H1 (cell line): ENCODE measurements around the gene HDGFL3.

Experiments used
- BCL11A ChIP-seq, 2 experiments: IDR thresholded peaks; one replicate each; pipeline ENCODE4 v1.6.1; 2011; ENCODE audit warnings: low read depth in 2 of 2, low read length in 2 of 2, mild to moderate bottlenecking in 2 of 2
- HDAC2 ChIP-seq, 2 experiments: fragments of 300-600 bp in 1 of 2; sonication (generic) in 1 of 2; IDR thresholded peaks; 2 replicates each; pipeline ENCODE4 v1.6.1; 2011 to 2012; ENCODE audit warnings: low read depth in 2 of 2, low read length in 2 of 2, mild to moderate bottlenecking in 2 of 2, moderate library complexity in 2 of 2, borderline replicate concordance in 1 of 2, inconsistent platforms in 1 of 2
- HDAC6 ChIP-seq: IDR thresholded peaks from one replicate; pipeline ENCODE4 v1.7.1; 2012; ENCODE audit warnings: low read depth, mild to moderate bottlenecking, inconsistent platforms, low read length, moderate library complexity
- MAX ChIP-seq: IDR thresholded peaks from 2 replicates; pipeline ENCODE4 v1.6.1; 2012; ENCODE audit warnings: inconsistent platforms
- NRF1 ChIP-seq: IDR thresholded peaks from 2 replicates; pipeline ENCODE4 v1.6.1; 2011; ENCODE audit warnings: mild to moderate bottlenecking, low read depth, low read length, improper control_type of control experiment
- POLR2A ChIP-seq, 2 experiments: IDR thresholded peaks; 1 replicate in 1 of 2; 2 replicates in 1 of 2; pipeline ENCODE4 v1.6.1; 2011; ENCODE audit warnings: low read depth in 2 of 2, low read length in 2 of 2, mild to moderate bottlenecking in 2 of 2; ENCODE audit errors: control extremely low read depth in 1 of 2
- SIN3A ChIP-seq, 2 experiments: IDR thresholded peaks in 1 of 2; conservative IDR thresholded peaks in 1 of 2; 2 replicates each; pipeline ENCODE4 v1.6.1; 2011 to 2012; ENCODE audit warnings: low read length in 2 of 2, improper control_type of control experiment in 1 of 2, low read depth in 1 of 2, mild to moderate bottlenecking in 1 of 2
- TF ChIP-seq, protein P1 (sequence below): IDR thresholded peaks from 2 replicates; pipeline ENCODE4 v1.6.1; 2012; ENCODE audit warnings: low read length, inconsistent platforms

GRCh38 chr15:83118968-83119367 is 88.7 kb downstream of the HDGFL3 start:
- no peak for TF ChIP-seq HDAC2 (IDR thresholded peaks at IDR 0.05; ENCODE audit: borderline replicate concordance in 1 of 2, low read depth in 2 of 2, low read length in 2 of 2)
- no peak for TF ChIP-seq MAX
- TF ChIP-seq, protein P1, sequence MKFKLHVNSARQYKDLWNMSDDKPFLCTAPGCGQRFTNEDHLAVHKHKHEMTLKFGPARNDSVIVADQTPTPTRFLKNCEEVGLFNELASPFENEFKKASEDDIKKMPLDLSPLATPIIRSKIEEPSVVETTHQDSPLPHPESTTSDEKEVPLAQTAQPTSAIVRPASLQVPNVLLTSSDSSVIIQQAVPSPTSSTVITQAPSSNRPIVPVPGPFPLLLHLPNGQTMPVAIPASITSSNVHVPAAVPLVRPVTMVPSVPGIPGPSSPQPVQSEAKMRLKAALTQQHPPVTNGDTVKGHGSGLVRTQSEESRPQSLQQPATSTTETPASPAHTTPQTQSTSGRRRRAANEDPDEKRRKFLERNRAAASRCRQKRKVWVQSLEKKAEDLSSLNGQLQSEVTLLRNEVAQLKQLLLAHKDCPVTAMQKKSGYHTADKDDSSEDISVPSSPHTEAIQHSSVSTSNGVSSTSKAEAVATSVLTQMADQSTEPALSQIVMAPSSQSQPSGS = no peak
- TF ChIP-seq POLR2A (IDR thresholded peaks at IDR 0.05; ENCODE audit: control extremely low read depth in 1 of 2, low read depth in 2 of 2, low read length in 2 of 2) = no peak
- TF ChIP-seq HDAC6 = no peak
- no peak for TF ChIP-seq NRF1
- no peak for TF ChIP-seq SIN3A (conservative IDR thresholded peaks at IDR 0.05 in 1 of 2, IDR thresholded peaks at IDR 0.05 in 1 of 2; ENCODE audit: low read depth in 1 of 2, low read length in 2 of 2)
- no peak for TF ChIP-seq BCL11A (IDR thresholded peaks at IDR 0.05; ENCODE audit: low read depth in 2 of 2, low read length in 2 of 2)
